Calu3 (cell line): ENCODE data around the gene XYLB. TPM values are rescaled to one million over a fixed set of nuclear protein-coding genes. Genes with fewer than 3 reads are reported as not detected.

ENCODE experiments used
- BruUV-seq: library from RNA; stranded (reverse); fragments of 400-500 nt; replicated peaks from 2 replicates; lab custom pipeline; 2021; lab: Mats Ljungman, UMichigan
- CTCF ChIA-PET: fragments of 300-600 bp; sonication (Branson Sonifier 250); formaldehyde crosslinking; loops from one replicate; lab custom pipeline; 2022; ENCODE audit warnings: antibody characterized with exemption; lab: Charles Lee
- DNase-seq: peaks from one replicate; pipeline ENCODE4 v3.0.0; 2022
- H3K27ac Mint-ChIP-seq: one replicate; pipeline ENCODE4 v1.8.0; 2022; ENCODE audit warnings: mixed read lengths; ENCODE audit not compliant: unreplicated experiment
- H3K27me3 Mint-ChIP-seq: one replicate; pipeline ENCODE4 v1.8.0; 2022; ENCODE audit warnings: mixed read lengths; ENCODE audit not compliant: unreplicated experiment
- H3K36me3 Mint-ChIP-seq: one replicate; pipeline ENCODE4 v1.8.0; 2022; ENCODE audit warnings: mild to moderate bottlenecking, moderate library complexity, mixed read lengths; ENCODE audit not compliant: insufficient read depth, unreplicated experiment
- H3K4me1 Mint-ChIP-seq: one replicate; pipeline ENCODE4 v1.8.0; 2022; ENCODE audit warnings: mild to moderate bottlenecking, low read depth, mixed read lengths; ENCODE audit not compliant: unreplicated experiment
- H3K4me3 Mint-ChIP-seq: one replicate; pipeline ENCODE4 v1.8.0; 2022; ENCODE audit warnings: mild to moderate bottlenecking, low read depth, moderate library complexity, mixed read lengths; ENCODE audit not compliant: unreplicated experiment
- H3K9me3 Mint-ChIP-seq: one replicate; pipeline ENCODE4 v1.8.0; 2022; ENCODE audit warnings: low read depth, mixed read lengths; ENCODE audit not compliant: unreplicated experiment
- CTCF ChIP-seq: fragments of 200-600 bp; IDR thresholded peaks from one replicate; pipeline ENCODE4 v1.8.0; 2022; ENCODE audit warnings: antibody characterized with exemption; ENCODE audit not compliant: unreplicated experiment
- intact Hi-C: fragments of 100-400 bp; cut with micrococcal nuclease; formaldehyde crosslinking; loops from one replicate; pipeline ENCODE4 v1.10.0; 2022; ENCODE audit not compliant: unreplicated experiment
- total RNA-seq: library from RNA; stranded (reverse); gene quantifications from 2 replicates; pipeline ENCODE4 v1.2.3, GENCODE V29; 2022

The XYLB gene
- total RNA-seq, 1 experiment from 2014 or later: 12.2 TPM

DNA sequence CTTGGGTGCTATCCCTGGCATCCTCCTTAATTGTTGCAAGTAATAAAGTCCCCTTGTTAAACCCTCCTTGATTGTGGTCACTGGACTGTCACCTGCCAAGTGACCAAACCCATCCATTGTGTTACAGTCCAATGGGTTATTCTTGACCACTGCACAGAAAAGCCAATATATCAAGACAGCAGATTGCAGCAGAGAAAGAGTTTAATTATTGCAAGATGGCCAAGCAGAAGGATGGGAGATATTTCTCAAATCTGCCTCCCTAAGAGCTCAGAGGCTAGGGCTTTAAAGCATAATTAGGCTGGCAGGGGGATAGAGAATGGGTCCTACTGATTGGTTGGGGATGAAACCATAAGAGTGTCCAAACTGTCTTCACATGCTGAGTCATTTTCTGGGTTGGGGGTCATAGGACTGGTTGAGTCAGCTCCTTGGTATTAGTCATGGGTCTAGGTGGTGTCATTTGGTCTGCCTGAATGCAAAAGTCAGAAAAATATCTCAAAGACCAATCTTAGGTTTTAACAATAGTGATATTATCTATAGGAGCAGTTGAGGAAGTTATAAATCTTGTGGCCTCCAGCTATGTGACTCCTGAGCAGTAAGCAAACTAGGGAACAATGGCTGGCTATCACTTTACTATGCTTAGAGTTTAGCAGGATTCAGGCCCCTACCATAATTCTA, 19.1 kb upstream of the XYLB start:
- Mint-ChIP-seq H3K27ac (peak overlapping the region; percentile 31), H3K4me3 (no peak overlapping the region), H3K4me1 (peaks cover 16% of the 10 kb centered on the region), H3K27me3 (no peaks in the 10 kb centered on the region), H3K9me3 (peaks cover 5% of the 10 kb centered on the region), H3K36me3 (no peaks in the 10 kb centered on the region)
- DNase-seq: peak; percentile 30
- no peak for TF ChIP-seq CTCF
- intact Hi-C loops: no loop called here
- CTCF ChIA-PET: interaction anchor here (0.6 to 2.1 kb wide), 2 partner anchors 19 to 117 kb away, joined by 3 to 7 read pairs; partner anchors contain the start of gene XYLB
- no TSS peak for BruUV-seq

DNA sequence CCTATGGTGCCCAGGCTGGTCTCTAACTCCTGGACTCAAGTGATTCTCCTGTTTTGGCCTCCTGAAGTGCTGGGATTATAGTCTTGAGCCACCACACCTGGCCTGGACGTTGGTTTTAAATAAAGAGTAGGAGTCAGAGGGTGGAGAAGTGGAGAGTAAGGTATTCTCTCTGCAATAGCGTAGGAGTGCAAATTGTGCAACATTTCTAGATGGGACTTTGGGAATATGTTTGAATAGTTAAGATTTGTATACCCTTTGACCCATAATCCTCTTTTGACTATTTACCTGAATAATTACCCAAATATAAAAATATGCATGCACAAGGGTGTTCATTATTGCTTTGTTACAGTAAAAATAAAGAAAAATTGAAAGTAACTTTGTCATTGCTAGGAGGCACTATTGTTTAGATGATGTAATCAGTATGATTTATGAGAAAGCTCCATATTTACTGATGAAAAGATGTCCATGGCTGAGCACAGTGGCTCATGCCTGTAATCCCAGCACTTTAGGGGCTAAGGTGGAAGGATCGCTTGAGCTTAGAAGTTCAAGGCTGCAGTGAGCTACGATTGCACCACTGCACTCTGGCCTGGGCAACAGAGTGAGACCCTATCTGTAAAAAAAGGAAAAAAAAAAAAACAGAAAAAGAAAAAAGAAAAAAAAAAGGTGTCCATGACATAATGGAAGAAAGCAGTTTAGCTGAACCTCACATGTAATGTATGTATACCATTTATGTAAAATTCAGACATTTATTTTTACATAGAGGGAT, 15.1 kb upstream of the XYLB start:
- BruUV-seq: no TSS peak
- no peak overlapping the region for H3K27ac Mint-ChIP-seq
- intact Hi-C loops: no loop called here
- H3K9me3 Mint-ChIP-seq: peaks cover 5% of the 10 kb centered on the region
- CTCF ChIA-PET: interaction anchor here (0.6 kb wide), 1 partner anchor 86 kb away, joined by 3 read pairs; no protein-coding TSS in a partner anchor
- H3K4me1 Mint-ChIP-seq: peaks cover 16% of the 10 kb centered on the region
- no peaks in the 10 kb centered on the region for H3K36me3 Mint-ChIP-seq
- DNase-seq: no peak
- no peak for TF ChIP-seq CTCF
- peaks cover 16% of the 10 kb centered on the region for H3K27me3 Mint-ChIP-seq
- H3K4me3 Mint-ChIP-seq: no peak overlapping the region

- TF ChIP-seq CTCF: no peak
- H3K9me3 Mint-ChIP-seq: no peaks in the 10 kb centered on the region
- peaks cover 15% of the 10 kb centered on the region for H3K4me1 Mint-ChIP-seq
- no peak overlapping the region for H3K27ac Mint-ChIP-seq
- H3K4me3 Mint-ChIP-seq: no peak overlapping the region
- peaks cover 16% of the 10 kb centered on the region for H3K27me3 Mint-ChIP-seq
- no TSS peak for BruUV-seq
- CTCF ChIA-PET: no interaction called here
- DNase-seq: no peak
- intact Hi-C loops: no loop called here
- H3K36me3 Mint-ChIP-seq: no peaks in the 10 kb centered on the region
These were observed 14.4 kb upstream of the XYLB start for GRCh38 chr3:38332201-38332600.

- Mint-ChIP-seq H3K27me3 (peaks cover 16% of the 10 kb centered on the region), H3K4me3 (no peak overlapping the region), H3K4me1 (no peaks in the 10 kb centered on the region), H3K36me3 (no peaks in the 10 kb centered on the region), H3K9me3 (no peaks in the 10 kb centered on the region), H3K27ac (no peak overlapping the region)
- CTCF ChIA-PET: no interaction called here
- BruUV-seq: no TSS peak
- intact Hi-C loops: no loop called here
- no peak for DNase-seq
- TF ChIP-seq CTCF: no peak
These were observed 12.2 kb upstream of the XYLB start for GRCh38 chr3:38334142-38335055.
